H1 (cell line): ENCODE results near the gene LAMB1. TPM values are rescaled to one million over a fixed set of nuclear protein-coding genes. Genes with fewer than 3 reads are reported as not detected.

Experiments
- CTCF ChIA-PET: fragments of 300-600 bp; sonication (Branson Sonifier 250); formaldehyde crosslinking; loops from one replicate; lab custom pipeline; 2021; ENCODE audit not compliant: partially characterized antibody; lab: Charles Lee
- POLR2A ChIA-PET: fragments of 300-600 bp; sonication (Branson Sonifier 250); formaldehyde crosslinking; loops from one replicate; lab custom pipeline; 2021; ENCODE audit warnings: inconsistent platforms; ENCODE audit not compliant: partially characterized antibody; lab: Charles Lee
- DNase-seq, 2 experiments: peaks; one replicate each; pipeline versions ENCODE4 v3.0.0 to v3.0.0-alpha.2; 2010 to 2022; ENCODE audit warnings: low spot score in 2 of 2, low read depth in 1 of 2, mixed read lengths in 1 of 2
- FAIRE-seq: peaks from 2 replicates; lab custom pipeline; 2011; peaks lifted over from hg19 to GRCh38; lab: Jason Lieb, UNC
- H2AFZ ChIP-seq: 2 replicates; pipeline ENCODE4 v1.8.1; 2012; ENCODE audit warnings: low read length, inconsistent platforms
- H2AK5ac ChIP-seq: 2 replicates; pipeline ENCODE4 v1.6.1; 2013; ENCODE audit warnings: low read depth, low read length
- H2BK120ac ChIP-seq: replicated peaks from 2 replicates; pipeline ENCODE3; 2013; ENCODE audit warnings: low read depth, low read length, inconsistent platforms
- H2BK12ac ChIP-seq: 2 replicates; pipeline ENCODE4 v1.6.1; 2013; ENCODE audit warnings: low read depth, low read length
- H2BK15ac ChIP-seq: 2 replicates; pipeline ENCODE4 v1.6.1; 2013; ENCODE audit warnings: low read length
- H2BK20ac ChIP-seq: 2 replicates; pipeline ENCODE4 v1.6.1; 2013; ENCODE audit warnings: low read length
- H2BK5ac ChIP-seq: 2 replicates; pipeline ENCODE4 v1.6.1; 2013; ENCODE audit warnings: low read depth, low read length
- H3K14ac ChIP-seq: 2 replicates; pipeline ENCODE4 v1.6.1; 2013; ENCODE audit warnings: inconsistent platforms; ENCODE audit not compliant: insufficient read length
- H3K18ac ChIP-seq: 2 replicates; pipeline ENCODE4 v1.6.1; 2013; ENCODE audit warnings: low read length; ENCODE audit errors: extremely low read depth
- H3K23ac ChIP-seq: 2 replicates; pipeline ENCODE4 v1.6.1; 2013; ENCODE audit warnings: inconsistent platforms; ENCODE audit not compliant: insufficient read length
- H3K23me2 ChIP-seq: 2 replicates; pipeline ENCODE4 v1.6.1; 2013; ENCODE audit warnings: low read depth, low read length
- H3K27ac ChIP-seq: 2 replicates; pipeline ENCODE4 v1.6.1; 2011; ENCODE audit warnings: low read depth, low read length, inconsistent platforms
- H3K27me3 ChIP-seq, 4 experiments: replicated peaks in 1 of 4; 1 replicate in 1 of 4; 2 replicates in 3 of 4; pipeline versions ENCODE4 v1.6.1 to v1.8.1; 2011 to 2013; ENCODE audit warnings: low read length in 3 of 4, mild to moderate bottlenecking in 3 of 4, inconsistent platforms in 2 of 4, mixed read lengths in 2 of 4, moderate library complexity in 1 of 4; ENCODE audit not compliant: control insufficient read depth in 3 of 4, insufficient read depth in 3 of 4; ENCODE audit errors: extremely low read depth in 1 of 4
- H3K36me3 ChIP-seq, 4 experiments: 2 replicates each; pipeline versions ENCODE4 v1.6.1 to v1.8.1; 2011 to 2013; ENCODE audit warnings: mild to moderate bottlenecking in 4 of 4, low read length in 3 of 4, moderate library complexity in 2 of 4, control low read depth in 1 of 4, inconsistent platforms in 1 of 4; ENCODE audit not compliant: insufficient read depth in 4 of 4, control insufficient read depth in 2 of 4
- H3K4ac ChIP-seq: replicated peaks from 2 replicates; pipeline ENCODE3; 2013; ENCODE audit warnings: low read length, low read depth, mixed read lengths, inconsistent platforms; ENCODE audit not compliant: insufficient read length
- H3K4me1 ChIP-seq, 4 experiments: replicated peaks in 1 of 4; 1 replicate in 1 of 4; 2 replicates in 3 of 4; pipeline versions ENCODE4 v1.6.1 to v1.8.1; 2011 to 2013; ENCODE audit warnings: low read length in 3 of 4, inconsistent platforms in 2 of 4, mixed read lengths in 1 of 4; ENCODE audit not compliant: insufficient read depth in 4 of 4, control insufficient read depth in 3 of 4
- H3K4me2 ChIP-seq, 2 experiments: 2 replicates each; pipeline versions ENCODE4 v1.6.1 to v1.8.1; 2011 to 2013; ENCODE audit warnings: low read depth in 2 of 2, low read length in 2 of 2, control low read depth in 1 of 2, inconsistent platforms in 1 of 2, mild to moderate bottlenecking in 1 of 2; ENCODE audit not compliant: insufficient read depth in 1 of 2
- H3K4me3 ChIP-seq, 4 experiments: fragments of 200-600, 300-600 bp in 1 of 4; sonication (generic), shearing (Covaris generic), sonication (Bioruptor Twin) in 1 of 4; 2 replicates each; pipeline versions ENCODE4 v1.5.1 to v1.8.1; 2011 to 2016; ENCODE audit warnings: low read length in 4 of 4, low read depth in 3 of 4, control low read depth in 2 of 4, inconsistent platforms in 2 of 4, mild to moderate bottlenecking in 2 of 4, mixed read lengths in 1 of 4, moderate library complexity in 1 of 4; ENCODE audit not compliant: insufficient read depth in 2 of 4; ENCODE audit errors: extremely low read depth in 1 of 4
- H3K56ac ChIP-seq: replicated peaks from 2 replicates; pipeline ENCODE3; 2013; ENCODE audit warnings: low read depth, mild to moderate bottlenecking, mixed read lengths, low read length, inconsistent platforms; ENCODE audit not compliant: insufficient read length
- H3K79me1 ChIP-seq: 2 replicates; pipeline ENCODE4 v1.6.1; 2013; ENCODE audit warnings: low read depth, low read length, control low read depth
- H3K79me2 ChIP-seq, 2 experiments: 2 replicates each; pipeline versions ENCODE4 v1.6.1 to v1.8.1; 2012 to 2013; ENCODE audit warnings: low read length in 2 of 2, mild to moderate bottlenecking in 2 of 2, inconsistent platforms in 1 of 2; ENCODE audit not compliant: insufficient read depth in 2 of 2, control insufficient read depth in 1 of 2
- H3K9ac ChIP-seq, 4 experiments: replicated peaks in 1 of 4; 1 replicate in 1 of 4; 2 replicates in 3 of 4; pipeline versions ENCODE4 v1.6.1 to v1.8.1; 2011 to 2013; ENCODE audit warnings: low read depth in 3 of 4, low read length in 3 of 4, control low read depth in 2 of 4, mild to moderate bottlenecking in 2 of 4, moderate library complexity in 2 of 4, inconsistent platforms in 1 of 4; ENCODE audit errors: extremely low read depth in 1 of 4
- H3K9me3 ChIP-seq, 2 experiments: 2 replicates each; pipeline versions ENCODE4 v1.6.1 to v1.8.1; 2012 to 2013; ENCODE audit warnings: mild to moderate bottlenecking in 2 of 2, moderate library complexity in 2 of 2, control low read depth in 1 of 2, inconsistent platforms in 1 of 2, low read depth in 1 of 2, low read length in 1 of 2, mixed read lengths in 1 of 2; ENCODE audit not compliant: insufficient read depth in 2 of 2
- H4K20me1 ChIP-seq, 2 experiments: replicated peaks in 1 of 2; 2 replicates each; pipeline versions ENCODE3 to v1.8.1; 2011 to 2013; ENCODE audit warnings: inconsistent platforms in 2 of 2, low read length in 2 of 2, mild to moderate bottlenecking in 1 of 2; ENCODE audit not compliant: insufficient read depth in 2 of 2, control insufficient read depth in 1 of 2
- H4K5ac ChIP-seq: 2 replicates; pipeline ENCODE4 v1.6.1; 2013; ENCODE audit warnings: low read length, low read depth, mixed read lengths, inconsistent platforms; ENCODE audit not compliant: insufficient read length
- H4K8ac ChIP-seq: 2 replicates; pipeline ENCODE4 v1.8.0; 2013; ENCODE audit warnings: mild to moderate bottlenecking, moderate library complexity, low read length, inconsistent platforms; ENCODE audit not compliant: insufficient read depth; ENCODE audit errors: extremely low read depth
- H4K91ac ChIP-seq: replicated peaks from 2 replicates; pipeline ENCODE3; 2013; ENCODE audit warnings: low read length, mixed read lengths, inconsistent platforms; ENCODE audit not compliant: insufficient read length
- BRCA1 ChIP-seq: IDR thresholded peaks from 2 replicates; pipeline ENCODE4 v1.6.1; 2012; ENCODE audit warnings: low read depth, low read length, improper control_type of control experiment
- FOSL1 ChIP-seq: IDR thresholded peaks from 2 replicates; pipeline ENCODE4 v1.6.1; 2011; ENCODE audit warnings: mild to moderate bottlenecking, low read depth, low read length, moderate library complexity; ENCODE audit not compliant: insufficient read depth
- GTF2F1 ChIP-seq: IDR thresholded peaks from 2 replicates; pipeline ENCODE4 v1.6.1; 2012; ENCODE audit warnings: low read depth, low read length, improper control_type of control experiment, borderline replicate concordance
- HDAC2 ChIP-seq, 2 experiments: fragments of 300-600 bp in 1 of 2; sonication (generic) in 1 of 2; IDR thresholded peaks; 2 replicates each; pipeline ENCODE4 v1.6.1; 2011 to 2012; ENCODE audit warnings: low read depth in 2 of 2, low read length in 2 of 2, mild to moderate bottlenecking in 2 of 2, moderate library complexity in 2 of 2, borderline replicate concordance in 1 of 2, inconsistent platforms in 1 of 2
- KDM4A ChIP-seq: IDR thresholded peaks from one replicate; pipeline ENCODE4 v1.7.1; 2012; ENCODE audit warnings: low read depth, mild to moderate bottlenecking, moderate library complexity, low read length, inconsistent platforms; ENCODE audit not compliant: severe bottlenecking
- KDM5A ChIP-seq: fragments of 200-600 bp; IDR thresholded peaks from 2 replicates; pipeline ENCODE4 v1.7.1; 2012; ENCODE audit warnings: mild to moderate bottlenecking, low read length, inconsistent platforms, mixed read lengths
- NANOG ChIP-seq: IDR thresholded peaks from 2 replicates; pipeline ENCODE4 v1.6.1; 2011; ENCODE audit warnings: low read length, low read depth, mild to moderate bottlenecking, inconsistent platforms; ENCODE audit not compliant: insufficient read depth, poor library complexity, severe bottlenecking
- SP4 ChIP-seq: IDR thresholded peaks from 2 replicates; pipeline ENCODE4 v1.6.1; 2012; ENCODE audit warnings: low read length, inconsistent platforms
- SRF ChIP-seq: IDR thresholded peaks from 2 replicates; pipeline ENCODE4 v1.6.1; 2011; ENCODE audit warnings: mild to moderate bottlenecking, low read depth, low read length, moderate library complexity
- SUZ12 ChIP-seq: fragments of 200-600 bp; sonication (generic); IDR thresholded peaks from 2 replicates; pipeline ENCODE4 v1.6.1; 2012; ENCODE audit warnings: mild to moderate bottlenecking, inconsistent platforms, low read length, moderate library complexity, mixed read lengths
- TAF7 ChIP-seq: optimal IDR thresholded peaks from 2 replicates; pipeline ENCODE3; 2011; ENCODE audit warnings: low read depth, mild to moderate bottlenecking, inconsistent platforms, low read length, moderate library complexity, borderline replicate concordance
- WGBS, 2 experiments: shearing (Covaris generic) in 1 of 2; methylation state at CpG; one replicate each; pipeline versions ENCODE4 v1.1.6 to v1.1.7; 2013 to 2015; ENCODE audit warnings: low lambda C conversion rate in 2 of 2, mixed read lengths in 2 of 2, inconsistent platforms in 1 of 2, low coverage in 1 of 2, missing lambda C conversion rate in 1 of 2; ENCODE audit not compliant: insufficient replicate concordance in 2 of 2, insufficient coverage in 1 of 2, insufficient read length in 1 of 2; ENCODE audit errors: extremely low coverage in 1 of 2, missing lambda C conversion rate in 1 of 2; 5-methylcytosine and 5-hydroxymethylcytosine counted together
- polyA plus RNA-seq, 7 experiments: library from polyadenylated mRNA; depleted of rRNA in 3 of 7; stranded (reverse) in 5 of 7; unstranded in 2 of 7; fragments of >200 nt in 5 of 7; fragments of 200-250 nt in 2 of 7; gene quantifications; 1 replicate in 5 of 7; 2 replicates in 1 of 7; 4 replicates in 1 of 7; pipeline versions ENCODE4 v1.2.1 to v1.2.3, GENCODE V29; 2011 to 2013; ENCODE audit warnings: missing spikeins in 2 of 7, mixed read lengths in 2 of 7
- total RNA-seq: library from RNA; stranded (reverse); fragmentation: NEBNext Ultra II Directional; extraction: Animal tissue kit (Norgen Biotek cat#: 25700); gene quantifications from 2 replicates; pipeline ENCODE4 v1.2.1, GENCODE V29; 2021
- TF ChIP-seq, protein P1 (sequence below): IDR thresholded peaks from 2 replicates; pipeline ENCODE4 v1.6.1; 2011; ENCODE audit warnings: low read length, improper control_type of control experiment

Gene LAMB1
- total and polyA plus RNA-seq, 2 of the 8 experiments (the other 6 are each of a cell fraction or from before 2014, with no cell fraction given) = 31.9 to 38.5 TPM

DNA sequence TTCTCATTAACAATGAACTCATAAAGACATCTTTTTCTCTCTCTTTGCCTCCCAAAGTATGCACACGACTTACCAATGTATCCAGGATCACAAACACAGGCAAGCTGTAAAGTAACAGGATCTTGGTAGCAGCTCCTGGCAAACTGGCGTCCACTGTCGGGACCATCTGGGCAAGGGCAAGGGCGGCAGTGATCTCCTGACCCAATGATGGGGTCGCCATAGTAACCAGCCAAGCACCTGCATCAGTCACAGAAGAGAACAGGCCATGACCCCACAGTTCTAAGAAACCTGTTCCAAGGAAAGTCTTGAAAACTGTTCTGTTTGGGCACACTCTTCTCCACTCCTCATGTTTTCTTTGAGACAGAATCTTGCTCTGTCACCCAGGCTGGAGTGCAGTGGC is 47.6 kb downstream of the LAMB1 start:
- Histone ChIP-seq H2AFZ (no peak overlapping the region), H4K20me1 (peaks cover 0 to 2% of the 10 kb centered on the region in 2 experiments), H4K91ac (no peak overlapping the region), H3K4me2 (no peak overlapping the region), H3K79me2 (no peaks in the 10 kb centered on the region), H3K23ac (no peak overlapping the region), H3K9me3 (no peaks in the 10 kb centered on the region), H3K27me3 (no peaks in the 10 kb centered on the region), H3K4ac (no peak overlapping the region), H3K23me2 (no peaks in the 10 kb centered on the region; the same call in 1 of the 2 replicates), H4K8ac (no peak overlapping the region), H3K18ac (no peak overlapping the region), H2BK120ac (no peak overlapping the region), H2BK12ac (no peak overlapping the region), H2BK5ac (no peak overlapping the region), H3K4me3 (no peak overlapping the region), H3K9ac (no peak overlapping the region), H3K14ac (no peak overlapping the region), H2BK15ac (no peak overlapping the region), H3K56ac (no peak overlapping the region), H3K4me1 (peaks cover 7 to 25% (median 17%) of the 10 kb centered on the region in 4 experiments), H2BK20ac (no peak overlapping the region), H3K79me1 (no peaks in the 10 kb centered on the region), H3K27ac (no peak overlapping the region), H2AK5ac (no peak overlapping the region), H4K5ac (no peak overlapping the region), H3K36me3 (peaks cover 3 to 53% (median 16%) of the 10 kb centered on the region in 4 experiments; a peak in 5 of 8 replicates)
- CTCF ChIA-PET = interaction anchor here (0.9 to 1.5 kb wide), 3 partner anchors 10 to 61 kb away, joined by 3 to 4 read pairs (median 4); no protein-coding TSS in a partner anchor
- POLR2A ChIA-PET = no interaction called here
- FAIRE-seq (no peak), DNase-seq (no peak)
- 92% methylated on average over 5 of the region's 5 CpGs; no CpG with 5 or more reads in 1 of the 2 experiments for WGBS, 2 experiments
- TF ChIP-seq KDM4A (no peak), TAF7 (no peak), NANOG (no peak), KDM5A (no peak), GTF2F1 (no peak), FOSL1 (no peak), SRF (no peak), HDAC2 (IDR thresholded peaks at IDR 0.05; ENCODE audit: borderline replicate concordance in 1 of 2, low read depth in 2 of 2, low read length in 2 of 2) (no peak), SP4 (no peak), BRCA1 (no peak), SUZ12 (no peak)
- TF ChIP-seq, protein P1, sequence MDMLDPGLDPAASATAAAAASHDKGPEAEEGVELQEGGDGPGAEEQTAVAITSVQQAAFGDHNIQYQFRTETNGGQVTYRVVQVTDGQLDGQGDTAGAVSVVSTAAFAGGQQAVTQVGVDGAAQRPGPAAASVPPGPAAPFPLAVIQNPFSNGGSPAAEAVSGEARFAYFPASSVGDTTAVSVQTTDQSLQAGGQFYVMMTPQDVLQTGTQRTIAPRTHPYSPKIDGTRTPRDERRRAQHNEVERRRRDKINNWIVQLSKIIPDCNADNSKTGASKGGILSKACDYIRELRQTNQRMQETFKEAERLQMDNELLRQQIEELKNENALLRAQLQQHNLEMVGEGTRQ = no peak
